Iris pigment epithelial cell (primary cell): ENCODE measurements around the gene PSMD6.
A peak's percentile ranks its signal among the peaks of the same experiment; 100 is the strongest.

Experiments
- DNase-seq: peaks from one replicate; pipeline ENCODE4 v3.0.0-alpha.2; 2011; ENCODE audit warnings: low read depth

PSMD6 gene

GRCh38 chr3:64023187-64023860 lies at the start of gene PSMD6:
TSS of gene PSMD6 (minus strand) at chr3:64023494. CDS start at chr3:64023419, 75 bp downstream.
- DNase-seq: peak; percentile 78

- no peak for DNase-seq
These were observed 48.8 kb upstream of the PSMD6 start for GRCh38 chr3:64072126-64072525.

GRCh38 chr3:64070704-64071103 lies 47.4 kb upstream of the PSMD6 start:
- DNase-seq: no peak

- DNase-seq: no peak
These were observed 44.4 kb upstream of the PSMD6 start for GRCh38 chr3:64067506-64068346.

GRCh38 chr3:64064804-64065203 lies 41.5 kb upstream of the PSMD6 start:
- DNase-seq: no peak

GRCh38 chr3:64063983-64064438 lies 40.7 kb upstream of the PSMD6 start:
- DNase-seq: no peak

GRCh38 chr3:64063207-64063982 lies 40.1 kb upstream of the PSMD6 start:
- peak; percentile 79 for DNase-seq

- DNase-seq: no peak
These were observed 38.3 kb upstream of the PSMD6 start for GRCh38 chr3:64061628-64062027.

- DNase-seq: no peak
These were observed 36.3 kb upstream of the PSMD6 start for GRCh38 chr3:64059484-64060175.

GRCh38 chr3:64058566-64058965 lies 35.3 kb upstream of the PSMD6 start:
- no peak for DNase-seq

- no peak for DNase-seq
These were observed 33.9 kb upstream of the PSMD6 start for GRCh38 chr3:64057231-64057630.

GRCh38 chr3:64056606-64057180 lies 33.4 kb upstream of the PSMD6 start:
- peak; percentile 82 for DNase-seq

GRCh38 chr3:64055076-64055475 lies 31.8 kb upstream of the PSMD6 start:
- no peak for DNase-seq

GRCh38 chr3:64054488-64054887 lies 31.2 kb upstream of the PSMD6 start:
- no peak for DNase-seq

- no peak for DNase-seq
These were observed 30.3 kb upstream of the PSMD6 start for GRCh38 chr3:64053581-64053980.

- DNase-seq: no peak
These were observed 29.8 kb upstream of the PSMD6 start for GRCh38 chr3:64053117-64053516.

GRCh38 chr3:64049832-64050231 lies 26.5 kb upstream of the PSMD6 start:
- no peak for DNase-seq

- DNase-seq: peak; percentile 79
These were observed 25.8 kb upstream of the PSMD6 start for GRCh38 chr3:64049136-64049535.

GRCh38 chr3:64048631-64049061 lies 25.4 kb upstream of the PSMD6 start:
- no peak for DNase-seq

- DNase-seq: no peak
These were observed 24.5 kb upstream of the PSMD6 start for GRCh38 chr3:64047787-64048186.

GRCh38 chr3:64046996-64047594 lies 23.8 kb upstream of the PSMD6 start:
- DNase-seq: no peak
